ENCODE results near the gene SLC36A3. TPM values are rescaled to one million over a fixed set of nuclear protein-coding genes. Genes with fewer than 3 reads are reported as not detected.

The SLC36A3 gene
- total and polyA plus RNA-seq, 3 donors from 2014 or later: 4.2 to 21.9 (median 8.3) TPM

- intact Hi-C loops (cut with DNase I; ENCODE audit: low total_unique reads): no loop called here
- no peak overlapping the region for H3K4me3 ChIP-seq
- no peaks in the 10 kb centered on the region for H3K27me3 ChIP-seq
- peaks cover 12% of the 10 kb centered on the region for H3K4me1 ChIP-seq
- no peaks in the 10 kb centered on the region for H3K36me3 ChIP-seq (ENCODE audit: low read depth, missing control alignments)
- no peak overlapping the region for H3K27ac ChIP-seq
- no peaks in the 10 kb centered on the region for H3K9me3 ChIP-seq
- 65 to 68% methylated on average over 1 of the region's 1 CpG for WGBS, 2 donors
- TF ChIP-seq POLR2A (IDR thresholded peaks at IDR 0.05): no peak
- no peak for TF ChIP-seq CTCF (IDR thresholded peaks at IDR 0.05)
- no peak for DNase-seq
Observed at GRCh38 chr5:151254556-151254955, 49.0 kb downstream of the SLC36A3 start.

- Histone ChIP-seq H3K4me3 (peak overlapping the region; percentile 45 to 87), H3K4me1 (peaks cover 12% of the 10 kb centered on the region), H3K9me3 (no peaks in the 10 kb centered on the region), H3K27ac (peak overlapping the region in 1 of 2 donors; percentile 75), H3K27me3 (no peaks in the 10 kb centered on the region), H3K36me3 (ENCODE audit: low read depth, missing control alignments) (no peaks in the 10 kb centered on the region)
- WGBS, 2 donors: 13 to 20% methylated on average over 5 of the region's 5 CpGs
- intact Hi-C loops (cut with DNase I; ENCODE audit: low total_unique reads): no loop called here
- TF ChIP-seq CTCF (IDR thresholded peaks at IDR 0.05) (no peak), POLR2A (IDR thresholded peaks at IDR 0.05) (no peak)
- no peak for DNase-seq
Observed at GRCh38 chr5:151253605-151253950, 50.0 kb downstream of the SLC36A3 start.

- H3K9me3 ChIP-seq: no peaks in the 10 kb centered on the region
- no peaks in the 10 kb centered on the region for H3K36me3 ChIP-seq (ENCODE audit: low read depth, missing control alignments)
- peak; percentile 99 for DNase-seq
- WGBS, 2 donors: 1% methylated on average over 36 to 52 of the region's 52 CpGs
- peak; percentile 46 for TF ChIP-seq POLR2A (IDR thresholded peaks at IDR 0.05)
- no peak for TF ChIP-seq CTCF (IDR thresholded peaks at IDR 0.05)
- peaks cover 12% of the 10 kb centered on the region for H3K4me1 ChIP-seq
- intact Hi-C loops (cut with DNase I; ENCODE audit: low total_unique reads): no loop called here
- H3K4me3 ChIP-seq: peak within 1 kb of the TSS; percentile 45 to 87
- H3K27me3 ChIP-seq: no peaks in the 10 kb centered on the region
- H3K27ac ChIP-seq: peak within 1 kb of the TSS; percentile 75 to 82
Observed at GRCh38 chr5:151252762-151253604, 50.6 kb downstream of the SLC36A3 start, which contains the start of gene GM2A. Gene GM2A, plus strand, starts transcription at chr5:151253185. Its CDS starts 32 bp downstream, at chr5:151253217.

GRCh38 chr5:151251621-151252020 is 51.9 kb downstream of the SLC36A3 start:
- WGBS, 2 donors: 47 to 68% methylated on average over 4 of the region's 4 CpGs
- Histone ChIP-seq H3K4me1 (peaks cover 12% of the 10 kb centered on the region), H3K27me3 (no peaks in the 10 kb centered on the region), H3K9me3 (no peaks in the 10 kb centered on the region), H3K27ac (peak overlapping the region; percentile 61 to 82), H3K36me3 (ENCODE audit: low read depth, missing control alignments) (no peaks in the 10 kb centered on the region), H3K4me3 (peak overlapping the region in 1 of 2 donors; percentile 87)
- intact Hi-C loops (cut with DNase I; ENCODE audit: low total_unique reads): no loop called here
- no peak for TF ChIP-seq CTCF (IDR thresholded peaks at IDR 0.05)
- TF ChIP-seq POLR2A (IDR thresholded peaks at IDR 0.05): no peak
- no peak for DNase-seq

All from testis (tissue), 3 donors.